Activated T-cell treated with anti-CD3 and anti-CD28 coated beads for 1 hour (primary cell): ENCODE results near the gene PARS2.

ENCODE experiments used
- DNase-seq: peaks from one replicate; pipeline ENCODE4 v3.0.0-alpha.2; 2020; ENCODE audit warnings: low read depth

The PARS2 gene

GRCh38 chr1:54774820-54775498 lies 10.6 kb upstream of the PARS2 start:
- DNase-seq = no peak

DNA sequence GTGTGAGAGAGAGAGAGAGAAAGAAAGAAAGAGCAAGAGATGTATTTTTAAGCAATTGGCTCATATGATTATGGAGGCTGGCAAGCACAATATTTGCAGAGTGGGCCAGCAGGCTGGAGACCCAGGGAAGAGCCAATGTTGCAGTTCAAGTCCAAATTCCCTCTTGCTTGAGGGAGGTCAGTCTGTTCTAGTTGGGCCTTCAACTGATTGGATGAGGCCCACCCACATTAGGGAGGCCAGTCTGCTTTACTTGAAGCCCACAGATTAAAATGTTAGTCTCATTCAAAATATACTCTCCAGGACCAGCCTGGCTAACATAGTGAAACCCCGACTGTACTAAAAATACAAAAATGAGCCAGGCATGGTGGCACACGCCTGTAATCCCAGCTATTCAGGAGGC lies 8.6 kb upstream of the PARS2 start:
- no peak for DNase-seq

DNA sequence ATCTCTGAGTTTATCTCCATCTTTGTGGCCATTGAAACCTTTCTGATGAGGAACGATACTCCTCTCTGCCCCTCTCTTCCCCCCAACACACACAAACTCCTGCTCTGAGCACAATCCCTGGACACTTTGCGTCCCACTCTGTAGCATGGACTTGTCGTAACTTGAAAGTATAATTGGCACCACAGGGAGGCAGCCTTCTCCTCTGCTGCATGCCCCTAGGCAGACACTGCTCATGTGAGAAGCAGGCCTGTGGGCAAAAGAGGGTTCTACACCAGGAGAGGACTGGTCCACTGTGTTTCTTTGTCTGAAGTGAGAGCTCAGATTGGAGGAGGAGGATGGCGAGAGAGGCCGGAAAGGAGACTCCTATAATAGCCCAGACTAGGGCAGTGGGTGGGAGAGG lies 3.8 kb upstream of the PARS2 start:
- no peak for DNase-seq

DNA sequence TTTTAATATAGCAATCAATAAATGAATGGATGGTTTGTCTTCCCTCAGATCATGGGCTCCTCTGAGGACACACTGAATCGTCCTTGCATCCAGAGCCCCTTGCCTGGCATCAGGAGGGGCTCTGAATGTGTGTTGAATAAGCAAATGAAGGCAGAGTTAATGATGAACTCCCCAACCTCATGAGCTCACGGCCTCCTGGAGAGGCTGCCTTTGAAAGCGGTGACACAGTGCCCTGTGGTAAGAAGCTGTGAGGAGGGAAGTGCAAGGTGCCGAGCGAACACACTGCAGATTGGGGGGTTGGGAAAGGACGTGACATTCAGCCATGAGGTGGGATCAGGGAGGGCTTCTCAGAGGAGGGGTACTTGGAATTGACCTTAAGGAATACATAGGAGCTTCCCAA lies 3.2 kb upstream of the PARS2 start:
- DNase-seq = no peak

- no peak for DNase-seq
Measured at GRCh38 chr1:54766726-54767125, 2.4 kb upstream of the PARS2 start.

GRCh38 chr1:54764922-54765561 lies 719 bp upstream of the PARS2 start:
- DNase-seq = no peak

GRCh38 chr1:54763816-54764132 lies 549 bp downstream of the PARS2 start:
- DNase-seq = no peak

DNA sequence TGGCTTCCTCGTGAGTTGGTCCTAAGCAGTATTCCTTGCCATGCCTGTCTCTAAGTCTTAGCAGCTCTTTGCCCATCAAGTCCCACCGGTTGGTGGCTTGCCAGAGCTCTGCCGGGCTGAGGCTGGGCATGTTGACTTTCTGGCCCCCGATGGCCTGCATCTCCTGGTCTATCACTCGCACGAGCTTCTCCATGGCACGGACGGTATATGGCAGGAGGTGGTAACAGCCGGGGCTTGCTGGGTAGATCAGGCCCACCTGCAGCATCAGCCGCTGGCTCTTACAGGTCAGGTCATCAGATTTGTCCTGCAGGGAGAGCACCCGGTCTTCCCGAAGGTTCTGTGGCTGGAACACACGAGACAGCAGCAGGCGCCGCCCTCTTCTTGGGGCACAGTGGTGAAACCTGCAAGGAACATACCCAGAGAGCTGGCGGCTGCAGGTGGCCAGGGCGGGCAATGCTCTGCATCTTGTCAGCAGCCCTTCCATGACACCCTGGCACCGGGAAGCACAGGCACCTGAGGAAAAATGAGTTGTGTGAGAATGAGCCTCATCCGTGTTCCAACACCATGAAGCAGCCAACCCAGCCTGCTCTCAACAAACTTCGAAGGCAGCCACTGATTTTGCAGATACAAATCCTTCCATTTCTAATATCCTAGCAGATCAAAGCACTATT lies 5.5 kb downstream of the PARS2 start:
- no peak for DNase-seq

- no peak for DNase-seq
Measured at GRCh38 chr1:54757833-54758232, 6.5 kb downstream of the PARS2 start.

- DNase-seq = no peak
Measured at GRCh38 chr1:54754486-54755285, 9.6 kb downstream of the PARS2 start.

- DNase-seq = no peak
Measured at GRCh38 chr1:54754045-54754444, 10.3 kb downstream of the PARS2 start.

GRCh38 chr1:54751426-54751825 lies 12.9 kb downstream of the PARS2 start:
- DNase-seq = no peak

DNA sequence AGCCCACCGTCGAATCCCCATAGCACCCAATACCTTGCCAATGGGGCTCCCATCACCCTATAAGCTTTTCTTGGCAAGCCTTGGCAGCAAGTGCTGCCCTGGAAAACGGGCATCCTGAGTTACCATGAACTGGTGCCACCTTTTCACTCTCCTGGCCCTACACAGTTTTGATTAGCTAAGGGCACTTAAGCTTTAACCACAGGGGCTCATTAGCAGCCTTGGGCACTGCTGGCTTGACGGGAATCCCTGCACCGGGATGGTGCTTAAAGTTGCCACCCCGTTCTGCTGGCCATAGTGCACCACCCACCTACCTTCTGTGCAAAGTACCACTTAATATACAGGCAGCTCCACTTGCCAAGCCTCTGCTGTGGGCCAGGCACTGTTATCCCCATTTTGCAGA lies 13.7 kb downstream of the PARS2 start:
- no peak for DNase-seq

DNA sequence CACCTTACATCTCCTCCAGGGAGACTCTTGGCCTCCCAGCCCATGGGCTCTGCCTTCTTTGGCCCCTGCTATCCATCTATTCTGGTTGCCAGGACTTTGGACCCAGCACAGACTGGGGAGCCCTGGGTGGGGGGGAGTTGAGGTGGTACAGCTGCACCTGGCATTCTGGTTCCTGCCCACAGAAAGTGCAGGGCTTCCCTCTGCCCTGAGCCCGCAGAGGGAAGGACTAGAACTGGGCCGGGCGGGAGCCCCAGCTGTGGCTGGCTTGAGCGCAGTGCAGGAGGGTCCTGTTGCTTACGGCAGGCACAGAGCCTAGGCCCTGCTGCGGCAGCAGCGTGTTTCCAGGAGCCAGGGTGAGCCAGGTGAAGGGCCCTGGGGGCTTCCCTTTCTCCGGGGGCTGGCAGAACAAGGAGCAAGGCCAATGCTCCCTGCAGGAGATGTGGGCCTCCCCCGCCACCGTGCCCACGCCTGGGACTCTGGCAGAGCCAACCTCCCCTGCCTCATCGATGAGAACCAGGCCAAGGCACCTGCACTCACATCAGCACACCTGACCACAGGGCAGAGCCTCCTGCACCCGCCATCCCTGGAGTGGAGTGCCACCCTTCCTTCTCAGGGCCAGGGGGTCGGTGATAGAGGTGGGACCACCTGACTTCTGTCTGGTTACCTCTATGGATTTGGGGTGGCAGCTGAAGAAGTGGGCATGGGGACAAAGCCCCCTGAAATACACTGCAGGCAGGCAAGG lies 16.1 kb downstream of the PARS2 start:
- DNase-seq = no peak

- no peak for DNase-seq
Measured at GRCh38 chr1:54745864-54746263, 18.5 kb downstream of the PARS2 start.

- DNase-seq = no peak
Measured at GRCh38 chr1:54745274-54745673, 19.0 kb downstream of the PARS2 start.

- DNase-seq = no peak
Measured at GRCh38 chr1:54744696-54745095, 19.6 kb downstream of the PARS2 start.

DNA sequence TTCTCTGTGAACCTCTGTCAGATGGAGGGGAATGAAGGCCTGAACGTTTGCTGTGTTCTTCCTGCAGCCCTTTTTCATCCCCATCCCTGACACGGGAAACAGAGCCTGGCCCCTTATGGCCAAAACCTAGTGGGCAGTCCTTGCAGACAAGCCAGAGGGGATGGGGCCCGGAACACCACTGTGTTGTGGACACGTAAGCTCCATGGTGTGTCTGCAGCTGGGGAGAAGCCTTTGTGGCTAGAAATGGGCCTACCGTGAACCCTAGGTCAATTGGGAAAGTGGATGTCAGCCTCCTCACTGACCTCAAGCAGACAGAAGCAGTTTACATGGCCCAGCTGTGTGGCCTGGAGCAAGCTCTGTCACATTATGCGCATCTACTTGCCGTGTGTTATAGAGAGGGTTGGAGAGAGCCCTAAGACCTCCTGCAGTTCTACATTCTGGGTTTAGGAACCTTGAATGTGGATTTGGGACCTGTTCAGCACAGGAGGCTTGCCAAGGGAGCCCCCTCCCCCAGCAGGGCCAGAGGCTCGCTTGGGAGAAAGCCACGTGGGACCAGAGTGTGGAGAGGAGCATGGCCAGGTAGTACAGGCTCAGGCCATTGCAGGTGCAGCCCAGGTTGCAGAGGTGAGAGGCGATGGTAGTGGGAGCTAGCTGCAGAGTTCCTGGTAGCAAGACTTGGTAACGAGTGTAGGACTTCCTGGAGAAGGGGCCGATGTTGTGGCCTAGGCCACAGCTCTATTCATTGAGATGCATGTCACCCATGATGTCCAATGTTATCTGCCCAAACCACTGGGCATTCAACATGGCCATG lies 20.7 kb downstream of the PARS2 start:
- DNase-seq = no peak

GRCh38 chr1:54742282-54742681 lies 22.0 kb downstream of the PARS2 start:
- no peak for DNase-seq

GRCh38 chr1:54741531-54741930 lies 22.8 kb downstream of the PARS2 start:
- no peak for DNase-seq

- no peak for DNase-seq
Measured at GRCh38 chr1:54738244-54738643, 26.1 kb downstream of the PARS2 start.
